HG03060 (cell line): ENCODE data around the gene ABHD16B.
"Not testable (repeated sequence)": the region's sequence is repeated elsewhere in the genome, so short reads cannot be mapped to it uniquely, and the experiment has no call there.

ENCODE experiments used
- ATAC-seq: cut with Tn5 transposase; IDR thresholded peaks from one replicate; pipeline ENCODE4 v1.9.1; 2021; ENCODE audit warnings: low read depth, moderate number of reproducible peaks; ENCODE audit not compliant: unreplicated experiment

The ABHD16B gene

GRCh38 chr20:63874241-63874640 is 12.9 kb downstream of the ABHD16B start:
- ATAC-seq: not testable (repeated sequence)

GRCh38 chr20:63876489-63877036 is 15.3 kb downstream of the ABHD16B start:
- no peak for ATAC-seq

- no peak for ATAC-seq
These were observed 16.6 kb downstream of the ABHD16B start for GRCh38 chr20:63877755-63878470.

- no peak for ATAC-seq
These were observed 17.8 kb downstream of the ABHD16B start for GRCh38 chr20:63878899-63879663.

- not testable (repeated sequence) for ATAC-seq
These were observed 19.6 kb downstream of the ABHD16B start for GRCh38 chr20:63880901-63881300.

- no peak for ATAC-seq
These were observed 20.3 kb downstream of the ABHD16B start for GRCh38 chr20:63881451-63882226.

GRCh38 chr20:63882257-63883200 is 21.2 kb downstream of the ABHD16B start:
- ATAC-seq: no peak

- ATAC-seq: no peak
These were observed 21.9 kb downstream of the ABHD16B start for GRCh38 chr20:63883201-63883593.

GRCh38 chr20:63884506-63885263 is 23.4 kb downstream of the ABHD16B start:
- no peak for ATAC-seq

GRCh38 chr20:63885264-63886053 is 24.2 kb downstream of the ABHD16B start:
- ATAC-seq: no peak

- ATAC-seq: no peak
These were observed 24.7 kb downstream of the ABHD16B start for GRCh38 chr20:63886054-63886419.

GRCh38 chr20:63886921-63887320 is 25.6 kb downstream of the ABHD16B start:
- ATAC-seq: no peak

- ATAC-seq: no peak
These were observed 28.2 kb downstream of the ABHD16B start for GRCh38 chr20:63889241-63890200.

- ATAC-seq: no peak
These were observed 28.9 kb downstream of the ABHD16B start for GRCh38 chr20:63890201-63890576.

GRCh38 chr20:63890616-63891015 is 29.3 kb downstream of the ABHD16B start:
- no peak for ATAC-seq

GRCh38 chr20:63891061-63892002 is 30.0 kb downstream of the ABHD16B start:
- no peak for ATAC-seq
